H1 (cell line): ENCODE measurements around the gene HMCN2. TPM values are rescaled to one million over a fixed set of nuclear protein-coding genes. Genes with fewer than 3 reads are reported as not detected.

Source experiments
- CTCF ChIA-PET: fragments of 300-600 bp; sonication (Branson Sonifier 250); formaldehyde crosslinking; loops from one replicate; lab custom pipeline; 2021; ENCODE audit not compliant: partially characterized antibody; lab: Charles Lee
- POLR2A ChIA-PET: fragments of 300-600 bp; sonication (Branson Sonifier 250); formaldehyde crosslinking; loops from one replicate; lab custom pipeline; 2021; ENCODE audit warnings: inconsistent platforms; ENCODE audit not compliant: partially characterized antibody; lab: Charles Lee
- DNase-seq, 2 experiments: peaks; one replicate each; pipeline versions ENCODE4 v3.0.0 to v3.0.0-alpha.2; 2010 to 2022; ENCODE audit warnings: low spot score in 2 of 2, low read depth in 1 of 2, mixed read lengths in 1 of 2
- FAIRE-seq: peaks from 2 replicates; lab custom pipeline; 2011; peaks lifted over from hg19 to GRCh38; lab: Jason Lieb, UNC
- H2AFZ ChIP-seq: 2 replicates; pipeline ENCODE4 v1.8.1; 2012; ENCODE audit warnings: low read length, inconsistent platforms
- H2AK5ac ChIP-seq: 2 replicates; pipeline ENCODE4 v1.6.1; 2013; ENCODE audit warnings: low read depth, low read length
- H2BK120ac ChIP-seq: replicated peaks from 2 replicates; pipeline ENCODE3; 2013; ENCODE audit warnings: low read depth, low read length, inconsistent platforms
- H2BK12ac ChIP-seq: 2 replicates; pipeline ENCODE4 v1.6.1; 2013; ENCODE audit warnings: low read depth, low read length
- H2BK15ac ChIP-seq: 2 replicates; pipeline ENCODE4 v1.6.1; 2013; ENCODE audit warnings: low read length
- H2BK20ac ChIP-seq: 2 replicates; pipeline ENCODE4 v1.6.1; 2013; ENCODE audit warnings: low read length
- H2BK5ac ChIP-seq: 2 replicates; pipeline ENCODE4 v1.6.1; 2013; ENCODE audit warnings: low read depth, low read length
- H3K14ac ChIP-seq: 2 replicates; pipeline ENCODE4 v1.6.1; 2013; ENCODE audit warnings: inconsistent platforms; ENCODE audit not compliant: insufficient read length
- H3K18ac ChIP-seq: 2 replicates; pipeline ENCODE4 v1.6.1; 2013; ENCODE audit warnings: low read length; ENCODE audit errors: extremely low read depth
- H3K23ac ChIP-seq: 2 replicates; pipeline ENCODE4 v1.6.1; 2013; ENCODE audit warnings: inconsistent platforms; ENCODE audit not compliant: insufficient read length
- H3K23me2 ChIP-seq: 2 replicates; pipeline ENCODE4 v1.6.1; 2013; ENCODE audit warnings: low read depth, low read length
- H3K27ac ChIP-seq: 2 replicates; pipeline ENCODE4 v1.6.1; 2011; ENCODE audit warnings: low read depth, low read length, inconsistent platforms
- H3K27me3 ChIP-seq, 4 experiments: replicated peaks in 1 of 4; 1 replicate in 1 of 4; 2 replicates in 3 of 4; pipeline versions ENCODE4 v1.6.1 to v1.8.1; 2011 to 2013; ENCODE audit warnings: low read length in 3 of 4, mild to moderate bottlenecking in 3 of 4, inconsistent platforms in 2 of 4, mixed read lengths in 2 of 4, moderate library complexity in 1 of 4; ENCODE audit not compliant: control insufficient read depth in 3 of 4, insufficient read depth in 3 of 4; ENCODE audit errors: extremely low read depth in 1 of 4
- H3K36me3 ChIP-seq, 4 experiments: 2 replicates each; pipeline versions ENCODE4 v1.6.1 to v1.8.1; 2011 to 2013; ENCODE audit warnings: mild to moderate bottlenecking in 4 of 4, low read length in 3 of 4, moderate library complexity in 2 of 4, control low read depth in 1 of 4, inconsistent platforms in 1 of 4; ENCODE audit not compliant: insufficient read depth in 4 of 4, control insufficient read depth in 2 of 4
- H3K4ac ChIP-seq: replicated peaks from 2 replicates; pipeline ENCODE3; 2013; ENCODE audit warnings: low read length, low read depth, mixed read lengths, inconsistent platforms; ENCODE audit not compliant: insufficient read length
- H3K4me1 ChIP-seq, 4 experiments: replicated peaks in 1 of 4; 1 replicate in 1 of 4; 2 replicates in 3 of 4; pipeline versions ENCODE4 v1.6.1 to v1.8.1; 2011 to 2013; ENCODE audit warnings: low read length in 3 of 4, inconsistent platforms in 2 of 4, mixed read lengths in 1 of 4; ENCODE audit not compliant: insufficient read depth in 4 of 4, control insufficient read depth in 3 of 4
- H3K4me2 ChIP-seq, 2 experiments: 2 replicates each; pipeline versions ENCODE4 v1.6.1 to v1.8.1; 2011 to 2013; ENCODE audit warnings: low read depth in 2 of 2, low read length in 2 of 2, control low read depth in 1 of 2, inconsistent platforms in 1 of 2, mild to moderate bottlenecking in 1 of 2; ENCODE audit not compliant: insufficient read depth in 1 of 2
- H3K4me3 ChIP-seq, 4 experiments: fragments of 200-600, 300-600 bp in 1 of 4; sonication (generic), shearing (Covaris generic), sonication (Bioruptor Twin) in 1 of 4; 2 replicates each; pipeline versions ENCODE4 v1.5.1 to v1.8.1; 2011 to 2016; ENCODE audit warnings: low read length in 4 of 4, low read depth in 3 of 4, control low read depth in 2 of 4, inconsistent platforms in 2 of 4, mild to moderate bottlenecking in 2 of 4, mixed read lengths in 1 of 4, moderate library complexity in 1 of 4; ENCODE audit not compliant: insufficient read depth in 2 of 4; ENCODE audit errors: extremely low read depth in 1 of 4
- H3K56ac ChIP-seq: replicated peaks from 2 replicates; pipeline ENCODE3; 2013; ENCODE audit warnings: low read depth, mild to moderate bottlenecking, mixed read lengths, low read length, inconsistent platforms; ENCODE audit not compliant: insufficient read length
- H3K79me1 ChIP-seq: 2 replicates; pipeline ENCODE4 v1.6.1; 2013; ENCODE audit warnings: low read depth, low read length, control low read depth
- H3K79me2 ChIP-seq, 2 experiments: 2 replicates each; pipeline versions ENCODE4 v1.6.1 to v1.8.1; 2012 to 2013; ENCODE audit warnings: low read length in 2 of 2, mild to moderate bottlenecking in 2 of 2, inconsistent platforms in 1 of 2; ENCODE audit not compliant: insufficient read depth in 2 of 2, control insufficient read depth in 1 of 2
- H3K9ac ChIP-seq, 4 experiments: replicated peaks in 1 of 4; 1 replicate in 1 of 4; 2 replicates in 3 of 4; pipeline versions ENCODE4 v1.6.1 to v1.8.1; 2011 to 2013; ENCODE audit warnings: low read depth in 3 of 4, low read length in 3 of 4, control low read depth in 2 of 4, mild to moderate bottlenecking in 2 of 4, moderate library complexity in 2 of 4, inconsistent platforms in 1 of 4; ENCODE audit errors: extremely low read depth in 1 of 4
- H3K9me3 ChIP-seq, 2 experiments: 2 replicates each; pipeline versions ENCODE4 v1.6.1 to v1.8.1; 2012 to 2013; ENCODE audit warnings: mild to moderate bottlenecking in 2 of 2, moderate library complexity in 2 of 2, control low read depth in 1 of 2, inconsistent platforms in 1 of 2, low read depth in 1 of 2, low read length in 1 of 2, mixed read lengths in 1 of 2; ENCODE audit not compliant: insufficient read depth in 2 of 2
- H4K20me1 ChIP-seq, 2 experiments: replicated peaks in 1 of 2; 2 replicates each; pipeline versions ENCODE3 to v1.8.1; 2011 to 2013; ENCODE audit warnings: inconsistent platforms in 2 of 2, low read length in 2 of 2, mild to moderate bottlenecking in 1 of 2; ENCODE audit not compliant: insufficient read depth in 2 of 2, control insufficient read depth in 1 of 2
- H4K5ac ChIP-seq: 2 replicates; pipeline ENCODE4 v1.6.1; 2013; ENCODE audit warnings: low read length, low read depth, mixed read lengths, inconsistent platforms; ENCODE audit not compliant: insufficient read length
- H4K8ac ChIP-seq: 2 replicates; pipeline ENCODE4 v1.8.0; 2013; ENCODE audit warnings: mild to moderate bottlenecking, moderate library complexity, low read length, inconsistent platforms; ENCODE audit not compliant: insufficient read depth; ENCODE audit errors: extremely low read depth
- H4K91ac ChIP-seq: replicated peaks from 2 replicates; pipeline ENCODE3; 2013; ENCODE audit warnings: low read length, mixed read lengths, inconsistent platforms; ENCODE audit not compliant: insufficient read length
- BACH1 ChIP-seq: IDR thresholded peaks from 2 replicates; pipeline ENCODE4 v1.6.1; 2012; ENCODE audit warnings: low read length, improper control_type of control experiment
- CBX8 ChIP-seq: fragments of 300-800, 300-1000 bp; sonication (generic); IDR thresholded peaks from 2 replicates; pipeline ENCODE4 v1.7.1; 2016; ENCODE audit warnings: low read depth, low read length, borderline replicate concordance
- HDAC2 ChIP-seq, 2 experiments: fragments of 300-600 bp in 1 of 2; sonication (generic) in 1 of 2; IDR thresholded peaks; 2 replicates each; pipeline ENCODE4 v1.6.1; 2011 to 2012; ENCODE audit warnings: low read depth in 2 of 2, low read length in 2 of 2, mild to moderate bottlenecking in 2 of 2, moderate library complexity in 2 of 2, borderline replicate concordance in 1 of 2, inconsistent platforms in 1 of 2
- SRF ChIP-seq: IDR thresholded peaks from 2 replicates; pipeline ENCODE4 v1.6.1; 2011; ENCODE audit warnings: mild to moderate bottlenecking, low read depth, low read length, moderate library complexity
- TBP ChIP-seq: IDR thresholded peaks from 2 replicates; pipeline ENCODE4 v1.6.1; 2011; ENCODE audit warnings: low read depth, low read length, improper control_type of control experiment
- WGBS, 2 experiments: shearing (Covaris generic) in 1 of 2; methylation state at CpG; one replicate each; pipeline versions ENCODE4 v1.1.6 to v1.1.7; 2013 to 2015; ENCODE audit warnings: low lambda C conversion rate in 2 of 2, mixed read lengths in 2 of 2, inconsistent platforms in 1 of 2, low coverage in 1 of 2, missing lambda C conversion rate in 1 of 2; ENCODE audit not compliant: insufficient replicate concordance in 2 of 2, insufficient coverage in 1 of 2, insufficient read length in 1 of 2; ENCODE audit errors: extremely low coverage in 1 of 2, missing lambda C conversion rate in 1 of 2; 5-methylcytosine and 5-hydroxymethylcytosine counted together
- polyA plus RNA-seq, 7 experiments: library from polyadenylated mRNA; depleted of rRNA in 3 of 7; stranded (reverse) in 5 of 7; unstranded in 2 of 7; fragments of >200 nt in 5 of 7; fragments of 200-250 nt in 2 of 7; gene quantifications; 1 replicate in 5 of 7; 2 replicates in 1 of 7; 4 replicates in 1 of 7; pipeline versions ENCODE4 v1.2.1 to v1.2.3, GENCODE V29; 2011 to 2013; ENCODE audit warnings: missing spikeins in 2 of 7, mixed read lengths in 2 of 7
- total RNA-seq: library from RNA; stranded (reverse); fragmentation: NEBNext Ultra II Directional; extraction: Animal tissue kit (Norgen Biotek cat#: 25700); gene quantifications from 2 replicates; pipeline ENCODE4 v1.2.1, GENCODE V29; 2021

HMCN2 gene
- total and polyA plus RNA-seq, 2 of the 8 experiments (the other 6 are each of a cell fraction or from before 2014, with no cell fraction given): 5.0 to 9.1 TPM

DNA sequence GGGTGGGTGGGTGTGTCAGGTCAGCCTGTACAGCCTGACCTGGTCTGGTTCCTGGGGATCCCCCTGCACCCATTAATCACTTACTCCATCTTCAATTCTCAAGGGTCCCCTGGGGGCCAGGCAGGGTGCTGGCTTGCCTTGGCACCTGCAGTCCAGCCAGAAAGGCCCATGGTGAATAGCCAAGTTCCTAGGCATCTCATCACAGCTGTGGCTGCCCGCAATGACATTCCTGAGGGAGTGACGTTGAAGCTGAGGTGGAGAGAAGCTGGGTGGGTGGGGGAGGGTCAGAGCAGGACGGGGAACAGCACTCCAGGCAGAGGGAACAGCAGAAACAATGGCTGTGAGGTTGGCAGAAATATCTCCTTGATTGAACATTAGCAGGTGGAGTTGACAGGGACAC lies 10.6 kb downstream of the HMCN2 start:
- no peak overlapping the region for H3K14ac ChIP-seq
- no peak overlapping the region for H4K5ac ChIP-seq
- H3K4me1 ChIP-seq: peaks cover 0 to 2% (median 0%) of the 10 kb centered on the region in 4 experiments; a peak in 1 of 7 replicates
- no peak overlapping the region for H2BK20ac ChIP-seq
- peaks cover 2% of the 10 kb centered on the region; the same call in 1 of the 2 replicates for H3K23me2 ChIP-seq
- H3K56ac ChIP-seq: no peak overlapping the region
- H2AFZ ChIP-seq: no peak overlapping the region
- H3K9ac ChIP-seq: no peak overlapping the region
- ChIA-PET CTCF (interaction anchor here (1.3 kb wide), 1 partner anchor 12 kb away, joined by 4 read pairs; no protein-coding TSS in a partner anchor), POLR2A (no interaction called here)
- H3K4me2 ChIP-seq: no peak overlapping the region
- peaks cover 0 to 1% of the 10 kb centered on the region in 2 experiments for H4K20me1 ChIP-seq
- H3K4ac ChIP-seq: no peak overlapping the region
- no peak overlapping the region for H3K27ac ChIP-seq
- DNase-seq: no peak
- H4K91ac ChIP-seq: no peak overlapping the region
- H3K9me3 ChIP-seq: no peaks in the 10 kb centered on the region
- H2AK5ac ChIP-seq: no peak overlapping the region
- H2BK5ac ChIP-seq: no peak overlapping the region
- no peak overlapping the region for H3K18ac ChIP-seq
- peaks cover 0 to 12% of the 10 kb centered on the region in 2 experiments; a peak in 2 of 4 replicates for H3K79me2 ChIP-seq
- H3K23ac ChIP-seq: no peak overlapping the region
- FAIRE-seq: no peak
- no peak overlapping the region for H2BK12ac ChIP-seq
- no peak overlapping the region for H2BK15ac ChIP-seq
- no peaks in the 10 kb centered on the region for H3K27me3 ChIP-seq
- no peaks in the 10 kb centered on the region for H3K79me1 ChIP-seq
- H3K36me3 ChIP-seq: no peaks in the 10 kb centered on the region
- 85% methylated on average over 3 of the region's 3 CpGs; no CpG with 5 or more reads in 1 of the 2 experiments for WGBS, 2 experiments
- no peak overlapping the region for H4K8ac ChIP-seq
- H3K4me3 ChIP-seq: no peak overlapping the region
- H2BK120ac ChIP-seq: no peak overlapping the region
- TF ChIP-seq CBX8 (no peak), SRF (no peak), TBP (no peak), HDAC2 (IDR thresholded peaks at IDR 0.05; ENCODE audit: borderline replicate concordance in 1 of 2, low read depth in 2 of 2, low read length in 2 of 2) (no peak), BACH1 (no peak)
